GM18870 (cell line): ENCODE data around the gene USH2A.

Experiments
- ATAC-seq: cut with Tn5 transposase; IDR thresholded peaks from one replicate; pipeline ENCODE4 v1.9.1; 2021; ENCODE audit warnings: moderate library complexity; ENCODE audit not compliant: unreplicated experiment

Gene USH2A

GRCh38 chr1:215883004-215883403, 540.2 kb downstream of the USH2A start:
- ATAC-seq, result no peak

GRCh38 chr1:215878843-215879242, 544.4 kb downstream of the USH2A start:
- no peak for ATAC-seq

GRCh38 chr1:215878128-215878527, 545.1 kb downstream of the USH2A start:
- no peak for ATAC-seq

- no peak for ATAC-seq
Measured at GRCh38 chr1:215877452-215877951, 545.7 kb downstream of the USH2A start.

- no peak for ATAC-seq
Measured at GRCh38 chr1:215875712-215876111, 547.5 kb downstream of the USH2A start.

- no peak for ATAC-seq
Measured at GRCh38 chr1:215875236-215875635, 548.0 kb downstream of the USH2A start.

GRCh38 chr1:215872658-215873057, 550.6 kb downstream of the USH2A start:
- ATAC-seq, result no peak

GRCh38 chr1:215868500-215868899, 554.7 kb downstream of the USH2A start:
- no peak for ATAC-seq

- ATAC-seq, result no peak
Measured at GRCh38 chr1:215865060-215865459, 558.2 kb downstream of the USH2A start.

- ATAC-seq, result no peak
Measured at GRCh38 chr1:215863796-215864195, 559.5 kb downstream of the USH2A start.

- ATAC-seq, result no peak
Measured at GRCh38 chr1:215860833-215861232, 562.4 kb downstream of the USH2A start.

GRCh38 chr1:215857317-215857716, 565.9 kb downstream of the USH2A start:
- ATAC-seq, result no peak

GRCh38 chr1:215845234-215845891, 577.9 kb downstream of the USH2A start:
- ATAC-seq, result no peak

- no peak for ATAC-seq
Measured at GRCh38 chr1:215844777-215845176, 578.5 kb downstream of the USH2A start.

- no peak for ATAC-seq
Measured at GRCh38 chr1:215844266-215844665, 579.0 kb downstream of the USH2A start.

GRCh38 chr1:215842905-215843304, 580.3 kb downstream of the USH2A start:
- no peak for ATAC-seq

GRCh38 chr1:215835951-215836350, 587.3 kb downstream of the USH2A start:
- no peak for ATAC-seq

- peak; percentile 47 for ATAC-seq
Measured at GRCh38 chr1:215833941-215834729, 589.1 kb downstream of the USH2A start.

GRCh38 chr1:215830226-215830810, 592.9 kb downstream of the USH2A start:
- no peak for ATAC-seq

GRCh38 chr1:215825056-215825455, 598.2 kb downstream of the USH2A start:
- ATAC-seq, result no peak

- no peak for ATAC-seq
Measured at GRCh38 chr1:215824245-215824644, 599.0 kb downstream of the USH2A start.

GRCh38 chr1:215819114-215819513, 604.1 kb downstream of the USH2A start:
- no peak for ATAC-seq
